22Rv1 (cell line): Measurements from ENCODE around the gene CEP152.

Source experiments
- H3K27ac ChIP-seq: fragments of 450-650 bp; 2 replicates; pipeline ENCODE4 v1.5.1; 2017
- CTCF ChIP-seq: fragments of 450-650 bp; IDR thresholded peaks from 2 replicates; pipeline ENCODE4 v1.5.1; 2017; ENCODE audit warnings: mild to moderate bottlenecking
- ZFX ChIP-seq: fragments of 450-650 bp; IDR thresholded peaks from 2 replicates; pipeline ENCODE4 v1.6.1; 2017; ENCODE audit warnings: antibody characterized with exemption, borderline replicate concordance

CEP152 gene

GRCh38 chr15:48748535-48748934 lies 62.3 kb downstream of the CEP152 start:
- no peak overlapping the region for H3K27ac ChIP-seq
- no peak for TF ChIP-seq ZFX
- TF ChIP-seq CTCF, result no peak

GRCh38 chr15:48733615-48734014 lies 77.3 kb downstream of the CEP152 start:
- TF ChIP-seq CTCF (no peak), ZFX (no peak)
- H3K27ac ChIP-seq, result no peak overlapping the region

- no peak for TF ChIP-seq CTCF
- no peak for TF ChIP-seq ZFX
Observed at GRCh38 chr15:48730506-48730905, 80.4 kb downstream of the CEP152 start.

GRCh38 chr15:48723969-48724368 lies 86.9 kb downstream of the CEP152 start:
- H3K27ac ChIP-seq, result no peak overlapping the region
- TF ChIP-seq ZFX (no peak), CTCF (no peak)

More at GRCh38 chr15:48730506-48730905, 80.4 kb downstream of the CEP152 start:
- no peak overlapping the region for H3K27ac ChIP-seq

- TF ChIP-seq CTCF (no peak), ZFX (no peak)
- no peak overlapping the region for H3K27ac ChIP-seq
Observed at GRCh38 chr15:48722764-48723661, 87.9 kb downstream of the CEP152 start.

- no peak for TF ChIP-seq CTCF
- no peak for TF ChIP-seq ZFX
- H3K27ac ChIP-seq, result no peak overlapping the region
Observed at GRCh38 chr15:48721061-48721810, 89.6 kb downstream of the CEP152 start.

- TF ChIP-seq CTCF (no peak), ZFX (no peak)
Observed at GRCh38 chr15:48720646-48721045, 90.2 kb downstream of the CEP152 start.

More at GRCh38 chr15:48720646-48721045, 90.2 kb downstream of the CEP152 start:
- no peak overlapping the region for H3K27ac ChIP-seq
